Measurements from ENCODE around the gene SOWAHA. TPM values are rescaled to one million over a fixed set of nuclear protein-coding genes. Genes with fewer than 3 reads are reported as not detected.

Gene SOWAHA
- total RNA-seq, 1 donor from 2014 or later: not detected

DNA sequence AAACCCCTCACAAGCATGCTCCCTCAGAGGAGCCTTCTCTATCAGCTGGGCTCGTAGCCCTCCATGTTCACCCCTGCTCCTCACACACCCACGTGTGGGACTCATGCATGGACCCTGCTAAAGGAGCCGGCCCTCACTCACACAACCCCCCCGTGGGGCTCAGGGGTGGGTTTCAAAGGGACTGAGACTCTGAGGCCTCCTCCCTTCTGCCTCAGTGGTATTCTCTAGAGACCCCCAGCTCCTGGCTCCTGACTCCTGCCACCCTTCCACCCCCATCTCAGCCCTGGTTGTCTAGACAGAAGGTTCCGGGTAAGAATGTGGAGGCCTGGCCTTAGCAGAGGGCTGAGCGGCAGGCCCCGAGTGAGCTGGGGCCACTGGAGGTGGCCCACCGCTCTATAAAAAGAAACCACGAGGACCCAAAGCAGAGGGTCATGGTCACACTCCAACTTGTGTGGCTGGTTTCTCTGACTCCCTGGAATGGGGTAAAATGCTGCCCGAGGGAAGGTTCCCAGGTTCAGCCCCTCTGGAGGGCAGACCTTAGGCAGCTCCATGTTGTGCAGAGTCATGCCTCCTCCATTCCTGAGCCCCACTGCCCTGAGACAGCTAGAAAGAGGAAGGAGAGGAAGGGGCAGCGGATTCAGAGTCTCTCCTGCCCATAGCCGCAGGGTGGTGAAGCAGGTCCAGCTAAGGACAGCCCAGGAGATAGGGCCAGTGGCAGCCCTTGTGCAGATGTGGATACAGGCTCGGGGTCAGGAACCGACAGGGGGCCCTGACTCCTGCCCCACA lies 46.9 kb upstream of the SOWAHA start:
- no peak for DNase-seq
- Mint-ChIP-seq H3K4me1 (no peaks in the 10 kb centered on the region), H3K9me3 (no peaks in the 10 kb centered on the region), H3K36me3 (ENCODE audit: low read depth) (no peaks in the 10 kb centered on the region), H3K27me3 (no peaks in the 10 kb centered on the region), H3K27ac (no peak overlapping the region), H3K4me3 (no peak overlapping the region)
- no peak for ATAC-seq (ENCODE audit: low read depth)
- CTCF ChIA-PET: no interaction called here
- POLR2A ChIA-PET: no interaction called here
- intact Hi-C loops (cut with micrococcal nuclease): no loop called here
- TF ChIP-seq, protein P1, sequence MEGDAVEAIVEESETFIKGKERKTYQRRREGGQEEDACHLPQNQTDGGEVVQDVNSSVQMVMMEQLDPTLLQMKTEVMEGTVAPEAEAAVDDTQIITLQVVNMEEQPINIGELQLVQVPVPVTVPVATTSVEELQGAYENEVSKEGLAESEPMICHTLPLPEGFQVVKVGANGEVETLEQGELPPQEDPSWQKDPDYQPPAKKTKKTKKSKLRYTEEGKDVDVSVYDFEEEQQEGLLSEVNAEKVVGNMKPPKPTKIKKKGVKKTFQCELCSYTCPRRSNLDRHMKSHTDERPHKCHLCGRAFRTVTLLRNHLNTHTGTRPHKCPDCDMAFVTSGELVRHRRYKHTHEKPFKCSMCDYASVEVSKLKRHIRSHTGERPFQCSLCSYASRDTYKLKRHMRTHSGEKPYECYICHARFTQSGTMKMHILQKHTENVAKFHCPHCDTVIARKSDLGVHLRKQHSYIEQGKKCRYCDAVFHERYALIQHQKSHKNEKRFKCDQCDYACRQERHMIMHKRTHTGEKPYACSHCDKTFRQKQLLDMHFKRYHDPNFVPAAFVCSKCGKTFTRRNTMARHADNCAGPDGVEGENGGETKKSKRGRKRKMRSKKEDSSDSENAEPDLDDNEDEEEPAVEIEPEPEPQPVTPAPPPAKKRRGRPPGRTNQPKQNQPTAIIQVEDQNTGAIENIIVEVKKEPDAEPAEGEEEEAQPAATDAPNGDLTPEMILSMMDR (IDR thresholded peaks at IDR 0.05): no peak

DNA sequence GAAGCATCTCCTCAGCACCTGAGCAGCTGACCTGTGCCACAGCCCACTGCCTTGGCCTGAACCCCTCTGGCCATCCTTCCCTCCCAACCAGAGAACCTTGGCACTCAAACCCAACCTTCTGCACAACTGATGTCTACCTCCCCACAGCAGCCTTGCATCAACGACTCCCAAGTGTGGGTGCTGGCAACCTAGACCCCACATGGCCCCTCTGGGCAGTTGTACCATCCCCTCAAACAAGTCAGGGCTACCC lies 46.4 kb upstream of the SOWAHA start:
- Mint-ChIP-seq H3K4me3 (no peak overlapping the region), H3K9me3 (no peaks in the 10 kb centered on the region), H3K4me1 (no peaks in the 10 kb centered on the region), H3K27me3 (no peaks in the 10 kb centered on the region), H3K27ac (no peak overlapping the region), H3K36me3 (ENCODE audit: low read depth) (no peaks in the 10 kb centered on the region)
- ChIA-PET POLR2A (no interaction called here), CTCF (no interaction called here)
- DNase-seq (no peak), ATAC-seq (ENCODE audit: low read depth) (no peak)
- intact Hi-C loops (cut with micrococcal nuclease): no loop called here
- TF ChIP-seq, protein P1 (IDR thresholded peaks at IDR 0.05): no peak

DNA sequence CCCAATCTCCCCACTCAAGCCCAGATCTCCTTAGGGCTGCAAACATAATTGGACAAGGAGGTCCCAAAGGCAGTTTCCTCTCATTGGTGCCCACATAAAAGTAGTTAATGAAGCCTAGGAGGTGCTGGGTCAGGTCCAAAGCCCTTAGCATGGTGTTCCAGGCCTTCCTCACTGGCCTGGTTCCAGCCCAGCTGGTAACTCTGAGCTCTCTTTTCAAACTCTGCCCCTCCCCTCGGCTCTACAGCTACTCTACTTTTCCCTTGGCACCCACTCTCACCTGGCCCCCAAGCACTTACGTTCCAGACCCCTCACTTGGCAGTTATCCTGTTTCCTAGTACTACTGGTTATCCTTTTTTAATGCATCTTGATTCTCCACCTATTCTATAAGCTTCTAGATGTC lies 46.0 kb upstream of the SOWAHA start:
- H3K27me3 Mint-ChIP-seq: no peaks in the 10 kb centered on the region
- no peaks in the 10 kb centered on the region for H3K36me3 Mint-ChIP-seq (ENCODE audit: low read depth)
- POLR2A ChIA-PET: no interaction called here
- ATAC-seq (ENCODE audit: low read depth) (no peak), DNase-seq (no peak)
- TF ChIP-seq, protein P1 (IDR thresholded peaks at IDR 0.05): no peak
- no peaks in the 10 kb centered on the region for H3K4me1 Mint-ChIP-seq
- intact Hi-C loops (cut with micrococcal nuclease): no loop called here
- no peaks in the 10 kb centered on the region for H3K9me3 Mint-ChIP-seq
- CTCF ChIA-PET: no interaction called here
- H3K4me3 Mint-ChIP-seq: no peak overlapping the region
- no peak overlapping the region for H3K27ac Mint-ChIP-seq

DNA sequence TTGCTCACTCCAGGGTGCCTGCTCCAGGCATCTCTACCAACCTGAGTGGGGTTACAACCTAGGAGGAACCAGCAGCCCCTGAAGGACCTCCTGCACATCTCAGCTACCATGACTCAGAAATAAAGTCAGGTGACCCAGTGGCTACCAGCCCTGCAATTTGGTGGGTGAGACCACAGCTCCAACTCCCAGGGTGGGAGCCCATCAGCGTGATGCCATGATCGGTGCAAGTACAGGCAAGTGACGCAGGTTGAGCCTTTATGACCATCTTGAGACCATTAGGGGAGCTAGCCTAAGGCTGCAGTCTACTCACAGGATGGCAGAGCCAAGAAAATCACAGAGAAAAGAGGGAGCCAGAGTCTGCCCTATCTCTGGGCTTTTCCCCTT lies 44.6 kb upstream of the SOWAHA start:
- no peak for DNase-seq
- Mint-ChIP-seq H3K9me3 (no peaks in the 10 kb centered on the region), H3K4me1 (no peaks in the 10 kb centered on the region), H3K27me3 (no peaks in the 10 kb centered on the region), H3K27ac (no peak overlapping the region), H3K4me3 (no peak overlapping the region), H3K36me3 (ENCODE audit: low read depth) (no peaks in the 10 kb centered on the region)
- intact Hi-C loops (cut with micrococcal nuclease): no loop called here
- TF ChIP-seq, protein P1 (IDR thresholded peaks at IDR 0.05): no peak
- ATAC-seq (ENCODE audit: low read depth): no peak
- ChIA-PET CTCF (no interaction called here), POLR2A (no interaction called here)

DNA sequence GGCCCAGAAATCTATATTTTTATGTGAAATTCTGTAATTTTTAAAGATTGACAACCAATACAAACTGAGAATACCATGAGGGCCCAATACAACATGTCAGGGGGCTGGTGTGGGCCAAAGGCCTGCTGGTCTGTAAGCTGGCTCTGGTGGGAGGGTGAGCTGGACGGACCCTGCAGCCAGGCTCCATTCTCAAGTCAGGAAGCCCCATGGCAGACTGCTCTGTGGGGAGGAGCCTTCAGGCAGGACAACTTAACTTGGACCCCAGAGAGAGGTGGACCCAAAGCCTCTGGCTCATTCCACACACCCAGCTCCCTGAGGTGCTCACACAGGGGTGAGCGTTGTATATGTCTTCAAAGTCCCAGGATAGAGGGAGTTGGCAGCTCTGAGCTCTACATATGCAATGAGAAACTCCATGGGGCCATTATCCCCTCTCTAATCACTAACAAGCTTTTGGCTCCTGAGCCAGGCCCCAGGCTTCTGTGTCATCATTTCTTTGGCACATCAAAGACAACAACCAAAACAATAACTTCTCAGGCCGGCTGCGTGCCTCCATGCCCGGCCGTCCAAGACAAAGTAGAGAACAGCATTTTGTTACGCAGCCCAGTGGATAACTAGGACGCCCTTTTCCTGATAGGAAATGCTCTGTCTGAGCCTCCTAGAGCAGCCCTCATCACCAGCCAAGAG lies 42.5 kb upstream of the SOWAHA start:
- DNase-seq (no peak), ATAC-seq (ENCODE audit: low read depth) (no peak)
- CTCF ChIA-PET: no interaction called here
- TF ChIP-seq, protein P1 (IDR thresholded peaks at IDR 0.05): no peak
- H3K36me3 Mint-ChIP-seq (ENCODE audit: low read depth): no peaks in the 10 kb centered on the region
- H3K27ac Mint-ChIP-seq: no peak overlapping the region
- intact Hi-C loops (cut with micrococcal nuclease): no loop called here
- H3K4me3 Mint-ChIP-seq: no peak overlapping the region
- H3K9me3 Mint-ChIP-seq: no peaks in the 10 kb centered on the region
- H3K27me3 Mint-ChIP-seq: peaks cover 4% of the 10 kb centered on the region
- H3K4me1 Mint-ChIP-seq: peaks cover 3% of the 10 kb centered on the region
- POLR2A ChIA-PET: no interaction called here
